ENCODE data around the gene TNNC1. TPM values are rescaled to one million over a fixed set of nuclear protein-coding genes. Genes with fewer than 3 reads are reported as not detected.

The TNNC1 gene
- total RNA-seq, 1 donor from 2014 or later: 0.58 TPM

GRCh38 chr3:52489453-52489852 lies 35.6 kb upstream of the TNNC1 start:
- H3K4me3 ChIP-seq (ENCODE audit: low read depth, low read length): no peak overlapping the region
- TF ChIP-seq CTCF (conservative IDR thresholded peaks at IDR 0.05; ENCODE audit: low read depth, low read length): no peak
- no peak for DNase-seq (ENCODE audit: low read depth)

- no peak for DNase-seq (ENCODE audit: low read depth)
- TF ChIP-seq CTCF (conservative IDR thresholded peaks at IDR 0.05; ENCODE audit: low read depth, low read length): no peak
These were observed 34.9 kb upstream of the TNNC1 start for GRCh38 chr3:52488746-52489145.

GRCh38 chr3:52487788-52488691 lies 34.2 kb upstream of the TNNC1 start:
- no peak overlapping the region for H3K4me3 ChIP-seq (ENCODE audit: low read depth, low read length)
- no peak for DNase-seq (ENCODE audit: low read depth)
- TF ChIP-seq CTCF (conservative IDR thresholded peaks at IDR 0.05; ENCODE audit: low read depth, low read length): no peak

More at GRCh38 chr3:52488746-52489145, 34.9 kb upstream of the TNNC1 start:
- no peak overlapping the region for H3K4me3 ChIP-seq (ENCODE audit: low read depth, low read length)

- no peak for DNase-seq (ENCODE audit: low read depth)
- H3K4me3 ChIP-seq (ENCODE audit: low read depth, low read length): no peak overlapping the region
- TF ChIP-seq CTCF (conservative IDR thresholded peaks at IDR 0.05; ENCODE audit: low read depth, low read length): no peak
These were observed 33.4 kb upstream of the TNNC1 start for GRCh38 chr3:52487050-52487787.

GRCh38 chr3:52484680-52485461 lies 31.0 kb upstream of the TNNC1 start:
- no peak for DNase-seq (ENCODE audit: low read depth)
- TF ChIP-seq CTCF (conservative IDR thresholded peaks at IDR 0.05; ENCODE audit: low read depth, low read length): no peak
- no peak overlapping the region for H3K4me3 ChIP-seq (ENCODE audit: low read depth, low read length)

- no peak overlapping the region for H3K4me3 ChIP-seq (ENCODE audit: low read depth, low read length)
- TF ChIP-seq CTCF (conservative IDR thresholded peaks at IDR 0.05; ENCODE audit: low read depth, low read length): no peak
- DNase-seq (ENCODE audit: low read depth): no peak
These were observed 29.9 kb upstream of the TNNC1 start for GRCh38 chr3:52483577-52484381.

All from epithelial cell of proximal tubule (primary cell).